IPS-15b (cell line): ENCODE measurements around the gene FYCO1.

Source experiments
- H3K27me3 ChIP-seq: one replicate; pipeline ENCODE4 v1.6.1; 2013; ENCODE audit warnings: low read length; ENCODE audit not compliant: control insufficient read depth, insufficient read depth
- H3K36me3 ChIP-seq: one replicate; pipeline ENCODE4 v1.6.1; 2013; ENCODE audit warnings: low read length; ENCODE audit not compliant: control insufficient read depth, insufficient read depth
- H3K4me1 ChIP-seq: one replicate; pipeline ENCODE4 v1.6.1; 2013; ENCODE audit warnings: mild to moderate bottlenecking, low read length; ENCODE audit not compliant: control insufficient read depth, insufficient read depth
- H3K4me3 ChIP-seq: one replicate; pipeline ENCODE4 v1.5.1; 2013; ENCODE audit warnings: low read depth, low read length
- H3K9ac ChIP-seq: one replicate; pipeline ENCODE4 v1.6.1; 2013; ENCODE audit warnings: low read depth, mild to moderate bottlenecking, low read length
- H3K9me3 ChIP-seq: one replicate; pipeline ENCODE4 v1.6.1; 2013; ENCODE audit warnings: mild to moderate bottlenecking, low read length; ENCODE audit not compliant: control insufficient read depth, insufficient read depth

FYCO1 gene

DNA sequence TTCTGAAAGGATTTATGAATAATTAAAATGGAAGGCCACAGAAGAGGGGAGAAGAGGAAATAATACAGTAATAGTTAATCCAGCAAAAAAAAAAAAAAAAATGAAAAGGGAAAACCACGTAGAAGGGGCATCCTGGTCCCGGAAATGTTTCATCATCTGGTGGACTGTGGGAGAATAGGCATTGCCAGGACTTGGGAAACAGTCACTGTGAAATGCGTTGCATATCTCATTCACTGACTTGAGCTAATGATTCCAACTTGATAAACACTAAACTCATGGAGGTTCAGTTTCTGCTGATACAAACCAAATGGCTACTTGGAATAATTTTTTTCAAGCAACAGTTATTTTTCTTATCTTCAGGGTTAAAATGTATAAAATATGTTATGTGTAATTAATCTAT lies 28.5 kb upstream of the FYCO1 start:
- Histone ChIP-seq H3K4me1 (no peaks in the 10 kb centered on the region), H3K4me3 (no peak overlapping the region), H3K9me3 (peaks cover 10% of the 10 kb centered on the region), H3K36me3 (no peaks in the 10 kb centered on the region), H3K27me3 (no peaks in the 10 kb centered on the region), H3K9ac (no peak overlapping the region)

GRCh38 chr3:46022909-46023785 lies 27.5 kb upstream of the FYCO1 start:
- H3K4me3 ChIP-seq: no peak overlapping the region
- H3K36me3 ChIP-seq: no peaks in the 10 kb centered on the region
- no peaks in the 10 kb centered on the region for H3K27me3 ChIP-seq
- no peak overlapping the region for H3K9ac ChIP-seq
- H3K9me3 ChIP-seq: peaks cover 5% of the 10 kb centered on the region
- H3K4me1 ChIP-seq: no peaks in the 10 kb centered on the region

- Histone ChIP-seq H3K4me1 (no peaks in the 10 kb centered on the region), H3K27me3 (no peaks in the 10 kb centered on the region), H3K9ac (no peak overlapping the region), H3K9me3 (no peaks in the 10 kb centered on the region), H3K4me3 (no peak overlapping the region), H3K36me3 (no peaks in the 10 kb centered on the region)
Measured at GRCh38 chr3:46021516-46021915, 25.9 kb upstream of the FYCO1 start.

DNA sequence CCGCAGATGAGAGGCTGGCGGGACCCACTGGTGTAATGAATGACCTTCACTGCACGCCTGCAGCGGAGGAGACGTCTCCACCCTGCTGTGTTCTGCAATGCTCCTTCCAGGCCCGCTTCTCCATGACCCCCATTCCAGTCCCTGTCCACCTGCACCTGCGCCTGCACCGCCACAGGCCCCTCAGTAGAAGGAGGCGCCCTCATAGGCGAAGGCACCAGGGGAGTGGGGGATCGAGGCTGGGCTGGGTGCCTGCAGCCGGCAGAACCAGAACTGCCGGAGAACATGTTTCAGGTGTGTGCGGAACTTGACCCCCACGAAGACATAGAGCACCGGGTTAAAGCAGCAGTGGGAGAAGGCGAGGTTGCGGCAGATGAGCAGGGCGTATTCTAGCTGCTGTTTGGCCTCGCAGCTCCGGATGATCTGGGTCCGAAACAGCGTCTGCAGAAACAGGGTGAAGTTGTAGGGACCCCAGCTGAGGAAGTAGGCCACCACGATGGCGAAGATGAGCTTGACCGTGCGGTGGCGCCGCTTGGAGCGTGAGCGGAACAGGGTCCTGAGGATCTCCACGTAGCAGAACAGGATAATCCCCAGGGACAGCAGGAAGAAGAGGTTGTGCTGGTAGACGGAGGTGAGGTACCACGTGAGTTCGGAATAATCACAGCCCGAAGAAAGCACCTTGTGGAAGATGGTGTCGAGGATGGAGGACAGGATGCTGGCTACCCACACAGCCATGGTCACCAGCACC lies 25.3 kb upstream of the FYCO1 start:
- no peaks in the 10 kb centered on the region for H3K9me3 ChIP-seq
- no peaks in the 10 kb centered on the region for H3K27me3 ChIP-seq
- H3K9ac ChIP-seq: no peak overlapping the region
- no peaks in the 10 kb centered on the region for H3K4me1 ChIP-seq
- no peak overlapping the region for H3K4me3 ChIP-seq
- H3K36me3 ChIP-seq: no peaks in the 10 kb centered on the region

DNA sequence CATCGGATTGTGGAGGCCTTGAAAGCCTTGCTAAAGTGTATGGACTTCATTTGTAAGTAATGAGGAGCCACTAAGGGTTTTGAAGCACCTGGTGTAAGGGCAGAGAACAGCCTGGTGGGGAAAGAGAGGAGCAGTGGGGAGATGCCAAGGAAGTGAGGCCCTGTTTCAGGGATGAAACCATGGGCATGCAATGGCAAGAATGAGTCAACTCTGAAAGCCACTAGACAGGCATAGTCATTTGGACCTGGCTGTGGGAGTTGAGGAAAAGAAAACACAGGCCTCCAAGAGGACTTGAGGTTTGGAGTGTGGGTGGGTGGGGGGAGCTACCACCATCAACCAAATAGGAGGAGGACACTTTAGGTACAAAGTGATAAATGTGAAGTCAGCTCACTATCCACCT lies 24.1 kb upstream of the FYCO1 start:
- Histone ChIP-seq H3K4me3 (no peak overlapping the region), H3K9ac (no peak overlapping the region), H3K9me3 (no peaks in the 10 kb centered on the region), H3K4me1 (no peaks in the 10 kb centered on the region), H3K27me3 (no peaks in the 10 kb centered on the region), H3K36me3 (no peaks in the 10 kb centered on the region)

GRCh38 chr3:46017720-46018119 lies 22.1 kb upstream of the FYCO1 start:
- Histone ChIP-seq H3K9me3 (no peaks in the 10 kb centered on the region), H3K27me3 (no peaks in the 10 kb centered on the region), H3K4me3 (no peak overlapping the region), H3K36me3 (no peaks in the 10 kb centered on the region), H3K9ac (no peak overlapping the region), H3K4me1 (no peaks in the 10 kb centered on the region)

- no peak overlapping the region for H3K4me3 ChIP-seq
- H3K9ac ChIP-seq: no peak overlapping the region
- no peaks in the 10 kb centered on the region for H3K27me3 ChIP-seq
- no peaks in the 10 kb centered on the region for H3K36me3 ChIP-seq
- no peaks in the 10 kb centered on the region for H3K4me1 ChIP-seq
- no peaks in the 10 kb centered on the region for H3K9me3 ChIP-seq
Measured at GRCh38 chr3:46013316-46014094, 17.9 kb upstream of the FYCO1 start.

DNA sequence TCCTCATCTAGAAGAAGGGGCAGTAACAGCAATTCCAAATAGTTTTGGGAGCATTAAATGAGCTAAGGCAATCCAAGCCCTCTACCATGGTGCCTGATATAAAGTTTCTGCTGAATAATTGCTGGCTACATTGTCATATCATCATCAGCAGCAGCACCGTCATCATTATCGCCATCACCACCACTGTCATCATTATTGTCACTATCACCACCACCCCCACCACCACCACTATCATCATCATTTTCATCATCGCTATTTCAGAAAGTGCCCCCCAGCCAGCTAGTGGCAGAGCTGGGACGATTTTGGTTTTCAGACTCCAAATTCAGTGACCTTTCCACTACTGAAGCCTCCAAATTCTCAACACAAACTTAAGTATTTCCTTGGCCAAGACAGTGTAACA lies 16.6 kb upstream of the FYCO1 start:
- no peak overlapping the region for H3K9ac ChIP-seq
- H3K36me3 ChIP-seq: no peaks in the 10 kb centered on the region
- H3K9me3 ChIP-seq: no peaks in the 10 kb centered on the region
- no peaks in the 10 kb centered on the region for H3K27me3 ChIP-seq
- no peaks in the 10 kb centered on the region for H3K4me1 ChIP-seq
- H3K4me3 ChIP-seq: no peak overlapping the region

GRCh38 chr3:46010519-46011113 lies 15.0 kb upstream of the FYCO1 start:
- Histone ChIP-seq H3K36me3 (no peaks in the 10 kb centered on the region), H3K9ac (no peak overlapping the region), H3K27me3 (no peaks in the 10 kb centered on the region), H3K4me3 (no peak overlapping the region), H3K9me3 (no peaks in the 10 kb centered on the region), H3K4me1 (peaks cover 4% of the 10 kb centered on the region)

DNA sequence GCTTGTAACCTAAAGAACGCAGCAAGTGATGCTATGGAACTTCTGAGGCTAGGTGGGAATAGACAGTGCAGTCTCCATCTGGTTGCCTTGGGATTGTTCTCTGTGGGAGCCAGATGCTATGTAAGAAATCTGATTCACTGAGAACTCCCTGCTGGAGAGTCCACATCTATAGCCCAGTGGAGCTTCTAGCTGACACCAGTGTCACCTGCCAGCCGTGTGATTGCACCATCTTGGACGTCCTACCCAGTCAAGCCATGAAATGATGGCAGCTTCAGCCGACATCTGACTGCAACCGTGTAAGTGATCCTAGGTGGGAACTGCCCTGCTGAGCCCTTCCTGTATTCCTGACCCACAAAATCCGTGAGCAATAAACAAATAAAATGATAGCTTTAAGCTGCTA lies 12.4 kb upstream of the FYCO1 start:
- no peaks in the 10 kb centered on the region for H3K27me3 ChIP-seq
- no peaks in the 10 kb centered on the region for H3K9me3 ChIP-seq
- no peak overlapping the region for H3K4me3 ChIP-seq
- no peaks in the 10 kb centered on the region for H3K36me3 ChIP-seq
- H3K4me1 ChIP-seq: peaks cover 4% of the 10 kb centered on the region
- H3K9ac ChIP-seq: no peak overlapping the region

- H3K9me3 ChIP-seq: no peaks in the 10 kb centered on the region
- no peak overlapping the region for H3K4me3 ChIP-seq
- H3K9ac ChIP-seq: no peak overlapping the region
- peaks cover 4% of the 10 kb centered on the region for H3K4me1 ChIP-seq
- no peaks in the 10 kb centered on the region for H3K36me3 ChIP-seq
- H3K27me3 ChIP-seq: no peaks in the 10 kb centered on the region
Measured at GRCh38 chr3:46007280-46007679, 11.7 kb upstream of the FYCO1 start.
